GM19463 (cell line): ENCODE results near the gene NPIPB2.
"Not testable (repeated sequence)": the region's sequence is repeated elsewhere in the genome, so short reads cannot be mapped to it uniquely, and the experiment has no call there.

ENCODE experiments used
- ATAC-seq: cut with Tn5 transposase; IDR thresholded peaks from one replicate; pipeline ENCODE4 v1.9.1; 2021; ENCODE audit warnings: mild to moderate bottlenecking, moderate library complexity; ENCODE audit not compliant: unreplicated experiment

The NPIPB2 gene

DNA sequence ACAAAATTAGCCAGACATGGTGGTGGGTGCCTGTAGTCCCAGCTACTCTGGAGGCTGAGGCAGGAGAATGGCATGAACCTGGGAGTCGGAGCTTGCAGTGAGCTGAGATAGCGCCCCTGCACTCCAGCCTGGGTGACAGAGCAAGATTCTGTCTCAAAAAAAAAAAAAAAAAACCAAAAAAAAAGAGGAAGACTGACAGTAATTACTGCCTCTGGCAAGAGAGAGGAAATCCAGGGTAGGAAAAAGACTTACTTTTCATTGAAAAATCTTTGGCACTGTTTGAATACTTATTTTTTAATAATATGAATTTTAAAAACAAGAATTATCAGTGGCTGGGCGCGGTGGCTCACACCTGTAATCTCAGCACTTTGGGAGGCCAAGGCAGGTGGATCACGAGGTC, 20.6 kb upstream of the NPIPB2 start:
- ATAC-seq: not testable (repeated sequence)

DNA sequence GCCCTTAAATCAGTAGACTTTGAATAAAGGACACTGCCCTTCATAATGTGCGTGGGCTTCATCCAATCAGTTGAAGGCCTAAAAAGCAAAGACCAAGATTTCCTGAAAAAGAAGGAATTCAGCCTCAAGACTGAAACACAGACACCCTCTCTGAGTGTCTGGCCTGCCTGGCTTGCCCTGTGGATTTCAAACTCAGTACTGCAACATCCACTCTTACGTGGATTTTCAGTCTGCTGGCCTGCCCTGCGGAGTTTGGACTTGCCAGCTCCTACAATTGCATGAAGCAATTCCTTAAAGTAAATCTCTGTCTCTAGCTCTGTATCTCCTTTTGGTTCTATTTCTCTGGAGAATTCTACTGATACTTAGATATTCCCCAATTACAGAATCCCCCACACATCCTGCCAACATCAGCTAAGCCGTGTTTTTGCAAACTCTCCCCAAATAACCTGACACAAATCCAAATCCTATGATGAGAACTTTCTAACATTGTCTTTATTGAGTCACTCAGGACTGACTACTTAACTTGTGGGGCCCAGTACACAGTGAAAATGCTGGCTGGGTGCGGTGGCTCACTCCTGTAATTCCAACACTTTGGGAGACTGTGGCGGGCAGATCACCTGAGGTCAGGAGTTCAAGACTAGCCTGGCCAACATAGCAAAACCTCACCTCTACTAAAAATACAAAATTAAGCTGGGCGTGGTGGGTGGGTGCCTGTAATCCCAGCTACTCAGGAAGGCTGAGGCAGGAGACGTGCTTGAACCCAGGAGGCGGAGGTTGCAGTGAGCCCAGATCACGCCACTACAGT, 15.9 kb upstream of the NPIPB2 start:
- no peak for ATAC-seq

DNA sequence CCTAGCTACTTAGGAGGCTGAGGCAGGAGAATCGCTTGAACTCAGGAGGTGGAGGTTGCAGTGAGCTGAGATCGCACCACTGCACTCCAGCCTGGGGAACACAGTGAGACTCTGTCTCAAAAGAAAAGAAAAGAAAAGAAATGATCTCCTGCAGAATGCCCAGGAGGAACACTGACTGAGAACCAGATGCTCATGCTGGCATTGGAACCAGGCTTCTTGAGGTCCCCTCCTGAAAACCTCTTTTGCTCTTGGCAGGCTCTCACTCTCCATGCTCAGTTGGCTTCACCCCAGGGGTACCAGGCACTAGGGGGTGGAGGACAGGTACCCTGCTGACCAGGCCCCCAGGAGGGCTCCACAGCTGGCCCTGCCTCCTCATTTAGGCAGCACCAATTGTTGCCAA, 14.7 kb upstream of the NPIPB2 start:
- ATAC-seq: no peak

DNA sequence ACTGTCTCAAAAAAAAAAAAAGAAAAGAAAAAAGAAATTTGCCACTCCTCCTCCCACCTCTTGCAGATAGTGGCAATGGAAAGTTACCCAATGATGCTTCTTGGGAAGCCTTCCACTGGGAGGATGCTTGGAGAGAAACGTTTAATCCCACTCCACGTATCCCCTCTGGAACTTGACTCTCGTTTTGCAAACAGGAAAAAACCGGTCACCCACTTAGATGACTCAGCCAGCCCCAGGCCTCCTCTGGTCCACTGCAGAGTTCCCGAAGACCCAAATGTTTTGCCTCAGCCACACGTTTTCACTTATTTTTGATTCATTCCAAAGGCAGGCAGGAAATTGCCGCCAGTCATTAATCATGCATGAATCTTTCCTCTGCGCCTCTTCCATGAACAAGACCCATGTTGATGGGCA, 13.9 kb upstream of the NPIPB2 start:
- no peak for ATAC-seq

DNA sequence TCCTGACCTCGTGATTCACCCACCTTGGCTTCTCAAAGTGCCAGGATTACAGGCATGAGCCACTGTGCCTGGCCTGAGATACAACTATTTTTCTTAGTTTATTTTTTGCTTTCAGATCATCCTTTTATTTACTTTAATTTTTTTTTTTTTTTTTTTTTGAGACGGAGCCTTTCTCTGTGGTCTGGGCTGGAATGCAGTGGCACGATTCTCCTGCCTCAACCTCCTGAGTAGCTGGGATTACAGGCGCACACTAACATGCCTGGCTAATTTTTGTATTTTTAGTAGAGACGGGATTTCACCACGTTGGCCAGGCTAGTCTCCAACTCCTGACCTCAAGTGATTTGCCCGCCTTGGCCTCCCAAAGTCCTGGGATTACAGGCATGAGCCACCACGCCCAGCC, 11.7 kb upstream of the NPIPB2 start:
- ATAC-seq: not testable (repeated sequence)

DNA sequence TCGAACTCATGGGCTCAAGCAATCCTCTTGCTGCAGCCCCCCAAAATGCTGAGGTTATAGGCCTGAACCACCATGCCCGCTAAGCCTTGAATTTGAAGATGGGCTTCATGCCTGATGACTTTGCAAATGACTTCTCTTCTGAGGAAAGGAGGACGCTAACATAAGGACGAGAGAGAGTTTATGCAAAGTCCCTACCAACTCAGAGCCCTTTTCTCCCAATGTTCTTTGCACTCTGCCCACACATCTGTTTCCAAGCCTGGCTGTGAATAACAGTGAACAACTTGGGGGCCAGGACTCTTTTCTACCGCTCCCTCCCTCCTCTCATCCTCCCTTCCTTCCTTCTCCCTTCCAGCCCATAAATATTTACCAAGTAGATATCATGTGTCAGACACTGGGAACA, 8.5 kb upstream of the NPIPB2 start:
- no peak for ATAC-seq

DNA sequence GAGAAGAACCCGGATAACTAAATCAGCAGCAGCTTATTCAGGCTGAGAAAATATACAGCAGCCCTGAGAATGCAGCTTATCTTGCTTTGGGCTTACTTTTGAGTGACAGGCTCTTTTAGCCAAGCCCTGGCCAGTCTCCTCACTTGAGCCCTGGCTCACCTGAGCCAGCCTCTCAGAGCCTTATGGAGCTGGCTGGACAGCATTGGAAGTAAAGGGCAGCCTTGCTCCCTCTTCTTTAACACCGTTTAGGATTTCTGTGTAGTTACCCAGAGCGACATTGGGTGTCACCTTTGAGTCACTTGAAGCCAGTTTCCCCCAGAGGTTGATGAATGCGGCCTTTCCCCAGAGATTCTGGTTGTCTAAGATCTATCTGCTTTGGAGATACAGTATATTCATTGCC, 7.7 kb upstream of the NPIPB2 start:
- ATAC-seq: peak; percentile 63

DNA sequence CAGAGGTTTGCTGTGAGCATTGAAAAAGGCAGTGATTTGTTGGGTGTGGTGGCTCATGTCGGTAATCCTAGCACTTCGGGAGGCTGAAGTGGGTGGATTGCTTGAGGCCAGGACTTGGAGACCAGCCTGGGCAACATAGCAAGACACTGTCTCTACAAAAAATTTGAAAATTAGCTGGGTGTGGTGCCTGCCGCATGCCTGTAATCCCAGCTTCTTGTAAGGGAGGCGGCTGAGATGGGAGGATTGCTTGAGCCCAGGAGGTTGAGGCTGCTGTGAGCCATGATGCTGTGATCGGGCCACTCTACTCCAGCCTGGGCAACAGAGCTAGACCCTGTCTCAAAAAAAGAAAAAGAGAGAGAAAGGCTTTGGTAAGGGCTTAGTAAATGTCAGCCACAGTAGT, 7.0 kb upstream of the NPIPB2 start:
- no peak for ATAC-seq

DNA sequence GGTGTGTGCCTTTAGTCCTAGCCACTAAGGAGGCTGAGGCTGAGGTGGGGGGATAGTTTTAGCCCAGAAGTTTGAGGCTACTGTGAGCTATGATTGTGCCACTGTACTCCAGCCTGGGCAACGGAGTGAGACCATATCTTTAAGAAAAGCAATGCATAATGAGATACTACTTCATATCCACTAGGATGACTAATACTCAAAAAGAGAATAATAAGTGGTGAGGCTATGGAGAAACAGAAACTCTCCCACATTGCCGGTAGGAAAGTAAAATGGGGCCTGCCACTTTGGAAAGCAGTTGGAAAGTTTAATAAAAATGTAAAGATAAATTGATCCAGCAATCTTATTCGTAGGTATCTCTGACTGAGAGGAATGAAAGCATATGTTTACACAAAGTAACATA, 4.6 kb upstream of the NPIPB2 start:
- ATAC-seq: no peak

DNA sequence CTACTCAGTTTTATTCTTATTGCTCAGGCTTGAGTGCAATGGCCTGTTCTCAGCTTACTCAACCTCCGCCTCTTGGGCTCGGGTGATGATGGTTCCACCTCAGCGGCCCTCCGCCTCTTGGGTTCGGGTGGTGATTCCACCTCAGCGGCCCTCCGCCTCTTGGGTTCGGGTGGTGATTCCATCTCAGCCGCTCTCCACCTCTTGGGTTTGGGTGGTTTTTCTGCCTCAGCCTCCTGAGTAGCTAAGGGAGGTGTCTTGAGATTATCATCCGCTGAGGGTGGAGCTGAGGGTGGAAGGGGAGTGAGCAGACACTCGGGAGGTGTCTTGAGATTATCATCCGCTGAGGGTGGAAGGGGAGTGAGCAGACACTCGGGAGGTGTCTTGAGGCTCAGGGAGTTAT, 14.5 kb downstream of the NPIPB2 start:
- ATAC-seq: not testable (repeated sequence)

DNA sequence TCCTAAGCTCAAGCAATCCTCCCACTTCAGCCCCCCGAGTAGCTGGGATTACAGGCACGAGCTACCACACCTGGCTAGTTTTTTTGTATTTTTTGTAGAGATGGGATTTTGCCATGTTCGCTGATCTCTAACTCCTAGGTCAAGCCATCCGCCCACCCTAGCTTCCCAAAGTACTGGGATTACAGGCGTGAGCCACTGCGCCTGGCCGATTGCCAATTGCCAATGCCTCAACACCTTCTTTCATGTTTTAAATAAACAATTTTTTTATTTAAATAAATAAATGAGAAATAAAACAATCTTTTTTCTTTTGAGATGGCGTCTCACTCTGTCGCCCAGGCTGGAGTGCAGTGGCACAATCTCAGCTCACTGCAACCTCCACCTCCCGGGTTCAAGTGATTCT, 17.8 kb downstream of the NPIPB2 start:
- not testable (repeated sequence) for ATAC-seq

DNA sequence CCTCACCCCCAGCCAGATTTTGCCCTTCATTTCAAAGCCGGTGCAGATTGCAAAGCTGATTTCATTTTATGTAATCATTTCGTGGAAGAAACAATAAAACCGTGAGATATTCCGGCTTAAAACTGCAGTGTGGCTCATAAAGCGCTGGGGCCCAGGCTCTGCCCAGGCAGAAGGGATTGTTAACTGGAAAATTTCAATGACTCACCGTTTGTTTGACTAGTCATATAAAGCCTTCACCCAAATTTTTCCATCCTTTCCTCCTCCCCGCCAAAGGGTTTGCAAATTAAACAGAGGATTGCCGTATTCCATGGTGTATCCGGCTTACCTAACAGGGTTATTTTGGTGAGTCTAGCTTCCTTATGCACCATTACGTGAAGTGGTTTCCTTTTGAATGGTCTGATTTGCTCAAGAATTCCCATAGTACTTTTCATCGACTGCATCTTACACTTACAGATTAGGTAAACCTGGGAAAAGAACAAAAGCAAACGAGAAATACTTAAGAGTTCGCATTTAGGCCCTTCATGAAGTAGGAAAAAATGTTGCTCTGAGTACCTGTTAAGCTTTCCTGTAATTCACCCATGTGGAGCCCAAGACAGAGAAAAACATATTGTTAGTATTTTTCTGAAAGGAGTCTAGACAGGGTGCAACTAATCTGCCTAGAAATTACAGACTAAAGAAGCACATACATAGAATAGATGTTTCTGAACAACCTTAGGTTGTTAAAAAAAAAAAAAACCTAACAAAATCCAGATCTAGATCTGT, 25.1 kb downstream of the NPIPB2 start:
- no peak for ATAC-seq

DNA sequence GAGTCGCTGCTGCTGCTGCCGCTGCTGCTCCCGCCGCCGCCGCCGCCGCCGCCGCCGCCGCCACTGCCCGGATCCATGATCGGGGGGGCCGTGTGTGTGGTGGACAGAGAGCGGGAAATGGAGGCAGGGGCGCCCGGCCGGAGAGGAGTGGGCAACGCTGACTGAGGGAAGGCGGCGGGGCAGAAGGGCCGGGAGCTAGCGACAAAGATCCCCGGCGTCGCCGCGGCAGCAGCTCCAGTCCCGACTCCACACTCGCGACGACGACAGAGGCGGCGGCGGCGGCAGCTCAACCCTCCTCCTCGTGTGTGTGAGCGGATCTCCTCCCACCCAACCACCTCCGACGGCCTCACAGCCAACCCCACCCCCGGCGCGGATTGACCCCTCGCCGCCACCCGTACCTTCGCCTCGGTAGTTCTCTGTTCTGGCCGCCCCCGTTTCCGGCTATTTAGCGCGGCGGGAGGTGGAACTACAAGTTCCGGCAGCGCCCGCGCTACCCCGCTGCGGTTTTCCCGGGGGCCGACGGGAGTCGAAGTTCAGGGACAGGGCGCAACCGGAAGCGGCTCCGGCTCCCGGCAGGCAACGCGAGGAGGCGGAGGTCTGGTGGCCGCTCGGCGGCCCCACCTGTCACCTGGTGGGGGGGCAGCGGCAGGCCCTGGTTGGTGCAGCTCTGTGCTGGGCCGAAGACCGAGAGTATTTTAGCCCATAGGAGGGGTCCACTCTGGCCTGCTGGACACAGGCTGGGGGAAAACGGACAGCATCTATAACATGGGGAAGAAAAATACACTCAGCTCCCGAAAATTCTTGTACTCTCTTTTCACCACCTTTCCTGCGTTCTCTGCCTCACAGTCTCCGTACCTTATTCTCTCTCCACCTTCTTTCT, 26.0 kb downstream of the NPIPB2 start, which contains the start of gene GSPT1:
Gene GSPT1 (minus strand): TSS at position 313 of the 880 bp plus-strand sequence. CDS start 236 bp downstream, at position 77.
- ATAC-seq: peak; percentile 82

DNA sequence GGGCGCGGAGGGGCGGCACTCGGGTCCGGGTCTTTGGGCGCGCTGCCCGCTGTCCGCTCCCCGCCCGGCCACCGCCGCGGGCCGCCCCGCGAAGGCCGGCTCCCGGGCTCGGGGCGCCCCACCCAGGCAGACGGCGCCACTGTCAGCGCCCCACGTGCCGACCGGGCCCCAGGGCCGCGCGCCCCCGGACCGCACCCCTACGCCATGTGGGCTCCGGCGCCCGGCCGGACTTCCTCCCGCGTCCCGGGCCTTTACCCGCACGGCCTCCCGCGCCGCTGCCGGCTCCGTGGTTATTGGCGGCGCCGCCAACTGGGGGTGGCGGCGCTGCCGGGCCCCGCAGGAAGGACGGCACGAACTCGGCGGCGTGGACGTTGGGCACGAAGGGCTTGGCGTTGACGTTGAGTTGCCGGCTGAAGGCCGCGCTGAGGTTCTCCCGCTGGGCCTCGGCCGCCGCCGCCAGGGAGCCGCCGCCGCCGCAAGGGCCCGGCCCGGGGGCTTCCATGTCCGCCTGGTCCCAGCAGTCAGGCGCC, 26.7 kb downstream of the NPIPB2 start:
- peak; percentile 27 for ATAC-seq

DNA sequence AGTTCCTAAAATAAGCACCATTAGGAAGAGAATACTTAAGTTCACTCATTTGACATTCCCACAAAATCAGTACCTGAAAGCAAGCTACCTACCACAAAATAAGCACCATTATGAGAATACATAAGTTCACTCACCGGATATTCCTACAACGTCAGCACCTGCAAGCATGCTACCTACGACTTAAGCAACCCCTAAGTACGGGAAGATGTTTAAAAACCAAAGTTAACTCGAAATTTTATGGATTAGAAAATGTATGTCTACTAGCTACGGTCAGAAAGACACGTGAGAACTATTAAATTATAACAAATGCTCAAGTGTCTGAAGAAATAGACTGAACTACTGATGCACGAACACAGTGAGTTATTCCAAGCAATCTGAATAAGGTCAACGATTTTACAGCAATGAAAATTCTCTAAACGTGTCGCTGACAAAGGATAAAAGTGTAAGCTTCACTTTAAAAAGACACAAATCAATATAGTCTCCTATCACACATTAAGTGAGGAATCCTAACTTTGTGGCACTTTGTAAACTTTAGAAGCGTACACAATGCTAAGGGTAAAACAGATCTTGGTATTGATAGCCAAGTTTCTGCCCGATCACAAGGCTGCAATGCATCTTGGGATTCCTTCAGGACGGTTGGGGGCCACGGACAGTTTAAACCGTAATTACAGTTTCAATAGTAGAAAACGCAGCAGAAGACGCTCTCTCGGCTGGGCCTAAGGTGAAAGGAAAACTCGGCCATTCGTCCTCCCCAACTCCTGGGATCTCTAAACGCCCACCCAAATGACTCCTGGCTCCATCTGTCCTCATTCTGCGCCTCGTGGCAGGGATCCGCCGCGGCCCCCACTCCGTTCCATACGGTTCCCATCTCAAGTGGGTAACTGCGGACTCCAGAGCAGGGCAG, 27.4 kb downstream of the NPIPB2 start:
- ATAC-seq: no peak

DNA sequence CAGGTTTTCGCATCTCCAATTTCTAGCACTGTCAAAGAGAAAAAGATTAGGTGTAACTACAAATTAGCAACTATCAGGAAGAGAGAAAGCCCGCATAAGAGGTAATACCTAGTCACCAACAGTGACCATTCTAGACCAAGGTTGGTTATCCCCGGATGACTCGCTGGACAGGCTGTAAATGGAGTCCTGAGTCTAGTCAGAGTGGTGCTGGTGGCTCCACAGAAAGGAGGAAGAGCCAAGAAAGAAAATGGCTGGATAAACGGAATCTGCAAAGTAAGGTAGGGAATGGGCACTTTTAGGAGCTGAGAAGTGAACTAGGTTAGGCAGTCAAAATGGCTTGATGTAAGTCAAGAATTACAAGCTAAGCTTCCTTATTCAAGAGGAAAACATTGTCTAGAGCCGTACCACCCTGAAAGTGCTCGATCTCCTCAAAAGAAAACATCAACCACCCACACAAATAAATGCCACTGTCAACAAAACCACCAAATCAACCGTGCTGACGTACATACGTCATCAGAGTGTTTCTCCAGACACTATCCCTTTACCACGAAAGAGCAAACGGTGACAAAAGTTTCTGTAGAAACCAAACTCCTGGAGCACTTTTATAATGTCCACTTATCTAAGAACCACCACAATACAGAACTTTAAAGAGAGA, 28.3 kb downstream of the NPIPB2 start:
- ATAC-seq: no peak

DNA sequence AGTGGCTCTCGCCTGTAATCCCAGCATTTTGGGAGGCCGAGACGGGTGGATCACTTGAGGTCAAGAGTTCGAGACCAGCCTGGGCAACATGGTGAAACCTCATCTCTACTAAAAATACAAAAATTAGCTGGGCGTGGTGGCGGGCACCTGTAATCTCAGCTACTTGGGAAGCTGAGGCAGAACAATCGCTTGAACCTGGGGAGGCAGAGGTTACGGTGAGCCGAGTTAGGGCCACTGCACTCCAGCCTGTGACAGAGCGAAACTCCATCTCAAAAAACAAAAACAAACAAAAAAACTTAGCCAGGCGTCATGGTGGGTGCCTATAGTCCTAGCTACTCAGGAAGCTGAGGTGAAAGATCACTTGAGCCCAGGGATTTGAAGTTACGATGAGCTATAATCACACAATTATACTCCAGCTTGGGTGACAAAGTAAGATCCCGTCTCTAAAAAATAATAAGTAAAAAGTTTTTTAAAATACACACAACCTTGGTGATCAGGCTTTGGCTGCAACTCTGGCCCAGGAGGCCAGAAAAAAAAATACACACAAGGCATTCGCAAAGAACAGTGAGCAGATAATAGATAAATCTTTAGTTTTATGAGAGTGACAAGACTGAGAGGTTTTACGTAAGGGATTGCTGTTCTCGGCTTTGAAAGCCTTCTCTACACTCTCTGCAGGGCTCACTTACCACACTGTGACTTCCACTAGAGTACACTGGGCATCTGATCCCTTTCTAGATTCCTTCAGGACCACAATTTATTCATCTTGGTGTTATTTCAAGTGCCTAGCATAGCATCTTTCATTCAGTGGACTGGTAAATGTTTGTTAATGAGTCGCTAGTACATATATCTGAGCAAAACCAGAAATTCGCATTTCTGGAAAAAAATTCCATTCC, 31.9 kb downstream of the NPIPB2 start:
- no peak for ATAC-seq
